Ishikawa (cell line): ENCODE measurements around the gene MSX1.

ENCODE experiments used
- CEBPB ChIP-seq: IDR thresholded peaks from 2 replicates; pipeline ENCODE4 v1.6.1; 2012
- CREB1 ChIP-seq: IDR thresholded peaks from 2 replicates; pipeline ENCODE4 v1.6.1; 2012; ENCODE audit warnings: low read depth
- EGR1 ChIP-seq: IDR thresholded peaks from 2 replicates; pipeline ENCODE4 v1.6.1; 2012
- EP300 ChIP-seq: IDR thresholded peaks from 2 replicates; pipeline ENCODE4 v1.6.1; 2012; ENCODE audit warnings: borderline replicate concordance
- FOXM1 ChIP-seq: IDR thresholded peaks from 2 replicates; pipeline ENCODE4 v1.6.1; 2012; ENCODE audit warnings: low read depth, borderline replicate concordance
- NFIC ChIP-seq: IDR thresholded peaks from 2 replicates; pipeline ENCODE4 v1.6.1; 2012
- RAD21 ChIP-seq: IDR thresholded peaks from 2 replicates; pipeline ENCODE4 v1.6.1; 2012; ENCODE audit warnings: low read depth
- TAF1 ChIP-seq: IDR thresholded peaks from 2 replicates; pipeline ENCODE4 v1.6.1; 2012; ENCODE audit warnings: low read depth, mild to moderate bottlenecking
- TCF12 ChIP-seq: IDR thresholded peaks from 2 replicates; pipeline ENCODE4 v1.6.1; 2012; ENCODE audit warnings: low read depth
- TEAD4 ChIP-seq: IDR thresholded peaks from 2 replicates; pipeline ENCODE4 v1.6.1; 2012
- YY1 ChIP-seq: IDR thresholded peaks from 2 replicates; pipeline ENCODE4 v1.6.1; 2012; ENCODE audit warnings: low read depth
- ZBTB7A ChIP-seq: IDR thresholded peaks from 2 replicates; pipeline ENCODE4 v1.6.1; 2012; ENCODE audit warnings: low read depth
- TF ChIP-seq, protein P1 (sequence below): IDR thresholded peaks from 2 replicates; pipeline ENCODE4 v1.6.1; 2012
- TF ChIP-seq, protein P2 (sequence below): IDR thresholded peaks from 2 replicates; pipeline ENCODE4 v1.6.1; 2012; ENCODE audit warnings: low read depth, mild to moderate bottlenecking
- TF ChIP-seq, protein P3 (sequence below): IDR thresholded peaks from 2 replicates; pipeline ENCODE4 v1.6.1; 2012

Gene MSX1

DNA sequence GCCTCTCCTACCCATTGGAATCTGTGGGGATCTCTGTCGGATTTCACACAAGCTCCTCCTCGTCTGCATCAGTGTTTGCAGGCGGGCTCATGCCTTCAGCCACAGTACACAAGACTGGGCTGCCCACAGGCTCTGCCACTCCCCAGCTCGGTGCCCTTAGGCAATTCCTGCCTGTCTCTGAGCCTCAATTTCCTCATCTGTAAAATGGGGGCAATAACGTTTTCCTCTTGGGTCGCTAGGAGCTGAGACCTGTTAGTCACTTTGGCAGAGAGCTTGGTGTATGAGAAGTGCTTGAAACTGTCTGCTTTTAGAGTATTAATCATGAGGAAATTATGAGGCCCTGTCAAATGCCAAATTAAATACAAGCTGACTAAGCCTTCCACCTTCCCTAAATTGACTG, 27.6 kb upstream of the MSX1 start:
- TF ChIP-seq, protein P1, sequence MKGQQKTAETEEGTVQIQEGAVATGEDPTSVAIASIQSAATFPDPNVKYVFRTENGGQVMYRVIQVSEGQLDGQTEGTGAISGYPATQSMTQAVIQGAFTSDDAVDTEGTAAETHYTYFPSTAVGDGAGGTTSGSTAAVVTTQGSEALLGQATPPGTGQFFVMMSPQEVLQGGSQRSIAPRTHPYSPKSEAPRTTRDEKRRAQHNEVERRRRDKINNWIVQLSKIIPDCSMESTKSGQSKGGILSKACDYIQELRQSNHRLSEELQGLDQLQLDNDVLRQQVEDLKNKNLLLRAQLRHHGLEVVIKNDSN, result no peak
- TF ChIP-seq RAD21, result no peak
- no peak for TF ChIP-seq NFIC
- TF ChIP-seq, protein P2, sequence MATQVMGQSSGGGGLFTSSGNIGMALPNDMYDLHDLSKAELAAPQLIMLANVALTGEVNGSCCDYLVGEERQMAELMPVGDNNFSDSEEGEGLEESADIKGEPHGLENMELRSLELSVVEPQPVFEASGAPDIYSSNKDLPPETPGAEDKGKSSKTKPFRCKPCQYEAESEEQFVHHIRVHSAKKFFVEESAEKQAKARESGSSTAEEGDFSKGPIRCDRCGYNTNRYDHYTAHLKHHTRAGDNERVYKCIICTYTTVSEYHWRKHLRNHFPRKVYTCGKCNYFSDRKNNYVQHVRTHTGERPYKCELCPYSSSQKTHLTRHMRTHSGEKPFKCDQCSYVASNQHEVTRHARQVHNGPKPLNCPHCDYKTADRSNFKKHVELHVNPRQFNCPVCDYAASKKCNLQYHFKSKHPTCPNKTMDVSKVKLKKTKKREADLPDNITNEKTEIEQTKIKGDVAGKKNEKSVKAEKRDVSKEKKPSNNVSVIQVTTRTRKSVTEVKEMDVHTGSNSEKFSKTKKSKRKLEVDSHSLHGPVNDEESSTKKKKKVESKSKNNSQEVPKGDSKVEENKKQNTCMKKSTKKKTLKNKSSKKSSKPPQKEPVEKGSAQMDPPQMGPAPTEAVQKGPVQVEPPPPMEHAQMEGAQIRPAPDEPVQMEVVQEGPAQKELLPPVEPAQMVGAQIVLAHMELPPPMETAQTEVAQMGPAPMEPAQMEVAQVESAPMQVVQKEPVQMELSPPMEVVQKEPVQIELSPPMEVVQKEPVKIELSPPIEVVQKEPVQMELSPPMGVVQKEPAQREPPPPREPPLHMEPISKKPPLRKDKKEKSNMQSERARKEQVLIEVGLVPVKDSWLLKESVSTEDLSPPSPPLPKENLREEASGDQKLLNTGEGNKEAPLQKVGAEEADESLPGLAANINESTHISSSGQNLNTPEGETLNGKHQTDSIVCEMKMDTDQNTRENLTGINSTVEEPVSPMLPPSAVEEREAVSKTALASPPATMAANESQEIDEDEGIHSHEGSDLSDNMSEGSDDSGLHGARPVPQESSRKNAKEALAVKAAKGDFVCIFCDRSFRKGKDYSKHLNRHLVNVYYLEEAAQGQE, result no peak
- no peak for TF ChIP-seq YY1
- no peak for TF ChIP-seq TEAD4
- TF ChIP-seq CEBPB, result no peak
- TF ChIP-seq EP300, result no peak
- TF ChIP-seq ZBTB7A, result no peak
- TF ChIP-seq EGR1, result no peak
- no peak for TF ChIP-seq CREB1
- TF ChIP-seq, protein P3, sequence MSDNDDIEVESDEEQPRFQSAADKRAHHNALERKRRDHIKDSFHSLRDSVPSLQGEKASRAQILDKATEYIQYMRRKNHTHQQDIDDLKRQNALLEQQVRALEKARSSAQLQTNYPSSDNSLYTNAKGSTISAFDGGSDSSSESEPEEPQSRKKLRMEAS, result no peak

DNA sequence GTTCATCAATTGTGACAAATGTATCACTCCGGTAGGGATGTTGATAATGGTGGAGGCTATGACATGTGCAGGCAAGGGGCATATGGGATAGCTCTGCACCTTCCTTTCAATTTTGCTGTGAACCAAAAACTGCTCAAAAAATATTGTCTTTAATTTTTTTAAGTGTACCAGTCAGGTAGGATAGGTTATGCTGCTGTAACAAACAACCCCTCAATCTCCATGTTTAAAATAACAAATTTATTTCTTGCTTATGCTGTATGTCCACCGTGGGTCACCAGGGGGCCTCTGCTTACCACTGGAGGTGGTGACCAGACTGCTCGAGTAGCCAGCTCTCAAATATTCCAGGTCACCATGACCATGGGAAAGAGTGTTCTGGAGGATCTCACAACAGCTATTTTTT, 23.4 kb upstream of the MSX1 start:
- TF ChIP-seq RAD21, result peak; percentile 8; the same call in 1 of the 2 replicates
- no peak for TF ChIP-seq ZBTB7A

DNA sequence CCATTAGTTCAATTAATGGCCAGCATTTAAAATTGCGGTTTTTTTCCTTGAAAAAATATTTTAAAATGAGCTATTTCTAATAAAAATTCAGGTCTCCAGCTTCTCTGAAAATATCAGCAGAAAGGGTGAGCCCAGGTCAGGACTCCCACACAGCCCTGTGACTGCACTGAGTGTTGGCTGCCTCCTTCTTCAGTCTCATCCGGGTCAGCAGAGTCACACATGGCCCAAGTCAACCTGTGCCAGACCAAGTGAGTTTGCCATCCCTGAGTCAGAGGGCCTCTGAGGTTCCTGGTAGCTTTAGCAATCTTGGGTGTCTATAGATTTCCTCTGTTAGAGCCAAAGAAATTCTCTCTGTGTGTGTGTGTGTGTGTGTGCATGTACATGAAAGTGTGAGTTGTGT, 22.1 kb upstream of the MSX1 start:
- TF ChIP-seq TAF1, result no peak
- TF ChIP-seq YY1, result no peak
- TF ChIP-seq CREB1, result no peak
- TF ChIP-seq ZBTB7A, result no peak
- no peak for TF ChIP-seq NFIC
- TF ChIP-seq CEBPB, result no peak
- TF ChIP-seq, protein P2, result no peak
- no peak for TF ChIP-seq FOXM1
- no peak for TF ChIP-seq TCF12
- TF ChIP-seq, protein P1, result no peak
- TF ChIP-seq EP300, result no peak
- TF ChIP-seq TEAD4, result no peak
- TF ChIP-seq RAD21, result no peak
- TF ChIP-seq, protein P3, result no peak
- TF ChIP-seq EGR1, result no peak

DNA sequence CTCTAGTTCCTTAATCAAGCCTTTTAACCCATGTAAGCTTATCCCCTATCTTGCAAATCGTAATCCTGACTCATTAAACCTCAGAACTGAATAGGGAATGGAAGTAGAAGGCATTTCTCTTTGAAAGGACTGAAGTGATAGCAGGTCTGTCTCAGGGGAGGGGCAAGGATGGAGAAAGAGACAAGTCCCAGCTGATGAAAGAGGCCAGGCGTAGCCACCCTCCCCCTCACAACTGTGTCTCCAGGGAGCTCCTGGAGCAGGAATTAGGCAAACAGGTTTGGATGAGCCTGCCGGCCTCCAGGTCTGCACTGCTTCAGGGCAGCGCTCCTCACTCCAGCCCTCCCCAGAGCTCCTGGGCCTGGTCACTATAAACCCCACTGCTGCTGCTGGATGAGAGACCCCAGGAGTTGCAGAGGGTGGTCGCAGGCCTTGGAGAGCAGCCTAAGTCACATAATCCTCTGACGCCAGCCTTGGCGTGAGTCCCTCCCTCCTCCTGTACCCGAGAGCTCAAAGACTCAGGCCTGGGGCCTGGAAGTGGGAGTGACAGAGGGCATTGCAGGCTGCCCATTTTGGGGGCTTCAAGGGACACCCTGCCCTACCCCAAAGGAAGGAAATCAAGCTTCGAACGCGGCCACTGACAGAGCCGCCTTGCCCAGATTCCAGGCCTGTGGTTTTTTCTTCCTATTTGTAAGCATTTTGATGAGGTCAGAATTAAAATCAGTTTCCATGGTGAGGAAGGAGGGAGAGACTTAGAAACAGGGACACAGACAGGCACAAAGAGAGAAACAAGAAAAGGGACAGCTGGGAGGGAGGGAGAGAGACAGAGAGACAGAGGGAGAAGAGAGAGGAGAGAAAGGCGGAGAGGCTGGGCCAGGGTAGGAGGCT, 21.2 kb upstream of the MSX1 start:
- TF ChIP-seq NFIC (no peak), CREB1 (no peak), TCF12 (no peak), EP300 (no peak), YY1 (no peak)
- TF ChIP-seq, protein P1, result no peak

DNA sequence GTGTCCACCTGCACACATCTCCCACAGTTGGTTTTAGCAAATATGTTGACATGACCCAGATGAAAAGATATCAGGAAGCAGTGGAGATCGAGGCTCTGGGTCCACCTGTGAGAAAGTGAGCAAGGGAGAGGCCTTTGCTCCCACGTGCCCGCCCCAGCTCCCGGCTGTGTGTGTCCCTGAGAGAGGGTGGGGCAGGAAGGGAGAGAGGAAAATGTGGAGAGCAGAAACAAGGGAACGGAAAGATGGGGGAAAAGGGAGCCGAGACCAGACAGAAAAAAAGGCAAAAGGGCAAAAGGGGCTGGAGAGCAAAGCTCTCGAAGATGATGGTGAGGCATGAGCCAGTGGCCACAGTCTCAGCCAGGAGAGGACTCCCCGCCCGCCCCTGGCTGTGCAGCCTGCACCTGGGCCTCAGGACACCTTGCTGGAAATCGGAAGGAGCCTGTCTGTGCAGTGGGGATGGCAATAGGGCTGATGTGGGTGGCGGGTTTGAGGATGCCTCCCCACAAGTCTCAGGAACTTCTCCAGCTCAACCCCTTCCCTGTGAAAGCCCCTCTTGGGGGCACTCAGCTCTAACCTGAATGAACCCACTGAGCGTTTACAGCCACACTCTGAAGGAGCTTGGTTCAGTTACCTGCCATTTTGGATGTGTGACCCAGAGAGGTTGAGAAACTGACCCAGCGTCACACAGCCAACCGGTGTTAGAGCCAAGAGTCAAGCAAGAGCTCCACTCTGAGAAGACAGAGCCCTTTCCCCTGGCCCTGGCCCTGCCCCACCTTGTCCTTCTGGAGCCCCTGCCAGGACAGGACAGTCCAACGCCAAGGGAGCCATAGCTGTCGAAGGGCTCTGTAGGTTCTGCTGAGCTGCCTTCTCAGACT, 20.3 kb upstream of the MSX1 start:
- TF ChIP-seq CREB1 (no peak), FOXM1 (no peak), YY1 (no peak)
- TF ChIP-seq, protein P1, result no peak
